IMR-90 (cell line): ENCODE measurements around the gene SERPINA10. TPM values are rescaled to one million over a fixed set of nuclear protein-coding genes. Genes with fewer than 3 reads are reported as not detected.

Experiments used
- ATAC-seq: fragments of 200-7000 bp; cut with Tn5 transposase; 2 replicates; pipeline ENCODE4 v1.9.1; 2020; ENCODE audit warnings: low read depth, mild to moderate bottlenecking, moderate library complexity
- BruUV-seq: library from RNA; stranded (reverse); fragments of 400-500 nt; replicated peaks from 2 replicates; lab custom pipeline; 2021; lab: Mats Ljungman, UMichigan
- CTCF ChIA-PET: fragments of 300-600 bp; formaldehyde crosslinking; extraction: SDS; loops from one replicate; lab custom pipeline; 2021; ENCODE audit warnings: antibody characterized with exemption; lab: Yijun Ruan, JAX
- POLR2A ChIA-PET: fragments of 300-600 bp; sonication (Branson Sonifier 250); formaldehyde crosslinking; loops from one replicate; lab custom pipeline; 2022; ENCODE audit warnings: antibody characterized with exemption; ENCODE audit not compliant: unreplicated experiment; lab: Charles Lee
- DNase-seq: peaks from one replicate; pipeline ENCODE4 v3.0.0; 2013
- H2AFZ ChIP-seq: replicated peaks from 2 replicates; pipeline ENCODE3; 2013; ENCODE audit warnings: low read length, mild to moderate bottlenecking; ENCODE audit not compliant: poor library complexity
- H2AK5ac ChIP-seq: 2 replicates; pipeline ENCODE4 v1.6.1; 2013; ENCODE audit warnings: low read depth, low read length, inconsistent platforms
- H2AK9ac ChIP-seq: replicated peaks from 2 replicates; pipeline ENCODE3; 2013; ENCODE audit warnings: mild to moderate bottlenecking, low read depth, low read length, moderate library complexity; ENCODE audit not compliant: poor library complexity
- H2BK120ac ChIP-seq: 2 replicates; pipeline ENCODE4 v1.6.1; 2013; ENCODE audit warnings: low read depth, low read length, inconsistent platforms
- H2BK15ac ChIP-seq: 3 replicates; pipeline ENCODE4 v1.6.1; 2013; ENCODE audit warnings: low read depth, low read length, inconsistent platforms
- H2BK20ac ChIP-seq: 2 replicates; pipeline ENCODE4 v1.6.1; 2013; ENCODE audit warnings: low read depth, mild to moderate bottlenecking, inconsistent platforms, low read length, moderate library complexity
- H2BK5ac ChIP-seq: 2 replicates; pipeline ENCODE4 v1.6.1; 2013; ENCODE audit warnings: mild to moderate bottlenecking, low read depth, low read length, inconsistent platforms; ENCODE audit not compliant: poor library complexity, severe bottlenecking
- H3K14ac ChIP-seq: replicated peaks from 2 replicates; pipeline ENCODE4 v1.6.1; 2013; ENCODE audit warnings: low read depth, low read length, inconsistent platforms
- H3K18ac ChIP-seq: 2 replicates; pipeline ENCODE4 v1.6.1; 2013; ENCODE audit warnings: low read depth, low read length, control low read depth
- H3K23ac ChIP-seq: 2 replicates; pipeline ENCODE4 v1.6.1; 2013; ENCODE audit warnings: low read depth, low read length, inconsistent platforms
- H3K27ac ChIP-seq: 2 replicates; pipeline ENCODE4 v1.5.1; 2013; ENCODE audit warnings: mild to moderate bottlenecking, control low read depth, low read length; ENCODE audit not compliant: insufficient read depth
- H3K27me3 ChIP-seq: 2 replicates; pipeline ENCODE4 v1.6.1; 2013; ENCODE audit warnings: low read length; ENCODE audit not compliant: control insufficient read depth, insufficient read depth
- H3K36me3 ChIP-seq: 2 replicates; pipeline ENCODE4 v1.6.1; 2013; ENCODE audit warnings: low read length, mixed read lengths; ENCODE audit not compliant: control insufficient read depth, insufficient read depth
- H3K4ac ChIP-seq: 2 replicates; pipeline ENCODE4 v1.6.1; 2013; ENCODE audit warnings: low read depth, low read length, inconsistent platforms
- H3K4me1 ChIP-seq: 2 replicates; pipeline ENCODE4 v1.6.1; 2013; ENCODE audit warnings: low read length, mixed read lengths; ENCODE audit not compliant: control insufficient read depth, insufficient read depth
- H3K4me2 ChIP-seq: 2 replicates; pipeline ENCODE4 v1.6.1; 2013; ENCODE audit warnings: low read depth, mild to moderate bottlenecking, control low read depth, low read length, moderate library complexity
- H3K4me3 ChIP-seq: 2 replicates; pipeline ENCODE4 v1.5.1; 2013; ENCODE audit warnings: low read depth, mild to moderate bottlenecking, control low read depth, low read length, moderate library complexity; ENCODE audit not compliant: insufficient read depth
- H3K56ac ChIP-seq: 2 replicates; pipeline ENCODE4 v1.6.1; 2013; ENCODE audit warnings: low read length, inconsistent platforms; ENCODE audit not compliant: insufficient read depth; ENCODE audit errors: extremely low read depth
- H3K79me1 ChIP-seq, 2 experiments: 2 replicates each; pipeline ENCODE4 v1.6.1; 2013; ENCODE audit warnings: low read length in 2 of 2, inconsistent platforms in 1 of 2, low read depth in 1 of 2
- H3K9ac ChIP-seq: 2 replicates; pipeline ENCODE4 v1.6.1; 2013; ENCODE audit warnings: low read depth, low read length, control low read depth
- H3K9me1 ChIP-seq: 2 replicates; pipeline ENCODE4 v1.6.1; 2013; ENCODE audit warnings: low read length, inconsistent platforms; ENCODE audit not compliant: insufficient read depth
- H3K9me3 ChIP-seq: 2 replicates; pipeline ENCODE4 v1.6.1; 2013; ENCODE audit warnings: low read length; ENCODE audit not compliant: control insufficient read depth, insufficient read depth
- H4K20me1 ChIP-seq: 2 replicates; pipeline ENCODE4 v1.6.1; 2013; ENCODE audit warnings: low read length, inconsistent platforms; ENCODE audit not compliant: insufficient read depth
- H4K5ac ChIP-seq: 2 replicates; pipeline ENCODE4 v1.6.1; 2013; ENCODE audit warnings: mild to moderate bottlenecking, low read depth, low read length, control low read depth
- H4K8ac ChIP-seq, 2 experiments: 2 replicates each; pipeline ENCODE4 v1.6.1; 2013; ENCODE audit warnings: low read depth in 2 of 2, low read length in 2 of 2, control low read depth in 1 of 2, inconsistent platforms in 1 of 2
- H4K91ac ChIP-seq: 2 replicates; pipeline ENCODE4 v1.6.1; 2013; ENCODE audit warnings: low read depth, low read length, inconsistent platforms; ENCODE audit not compliant: insufficient read depth
- MAFK ChIP-seq: IDR thresholded peaks from 2 replicates; pipeline ENCODE4 v1.6.1; 2012; ENCODE audit warnings: low read depth, low read length, improper control_type of control experiment
- RCOR1 ChIP-seq: IDR thresholded peaks from 2 replicates; pipeline ENCODE4 v1.6.1; 2012; ENCODE audit warnings: mild to moderate bottlenecking, low read length, improper control_type of control experiment; ENCODE audit not compliant: insufficient replicate concordance
- dilution Hi-C: fragments of 300-500 bp; cut with HindIII; formaldehyde crosslinking; loops from one replicate; pipeline ENCODE4 v1.14.3; 2018; ENCODE audit warnings: low sequenced_read_pairs; ENCODE audit not compliant: unreplicated experiment
- in situ Hi-C: fragments of 300-500 bp; cut with MboI; formaldehyde crosslinking; loops from 3 replicates; pipeline ENCODE4 v1.14.3; 2019; ENCODE audit warnings: low sequenced_read_pairs, inconsistent platforms, mixed read lengths
- intact Hi-C: fragments of 100-400 bp; cut with micrococcal nuclease; formaldehyde crosslinking; loops from 2 replicates; pipeline ENCODE4 v1.10.0; 2022
- polyA plus RNA-seq, 3 experiments: library from polyadenylated mRNA; depleted of rRNA; stranded (reverse); fragments of >200 nt; gene quantifications; 2 replicates each; pipeline ENCODE4 v1.2.3, GENCODE V29; 2012; ENCODE audit warnings: low replicate concordance in 1 of 3
- total RNA-seq: library from RNA; depleted of rRNA; stranded (reverse); fragments of >200 nt; gene quantifications from 2 replicates; pipeline ENCODE4 v1.2.3, GENCODE V29; 2012; rRNA removed

SERPINA10 gene
- total and polyA plus RNA-seq, 2 of the 4 experiments (the other 2 are of a cell fraction) = not detected

DNA sequence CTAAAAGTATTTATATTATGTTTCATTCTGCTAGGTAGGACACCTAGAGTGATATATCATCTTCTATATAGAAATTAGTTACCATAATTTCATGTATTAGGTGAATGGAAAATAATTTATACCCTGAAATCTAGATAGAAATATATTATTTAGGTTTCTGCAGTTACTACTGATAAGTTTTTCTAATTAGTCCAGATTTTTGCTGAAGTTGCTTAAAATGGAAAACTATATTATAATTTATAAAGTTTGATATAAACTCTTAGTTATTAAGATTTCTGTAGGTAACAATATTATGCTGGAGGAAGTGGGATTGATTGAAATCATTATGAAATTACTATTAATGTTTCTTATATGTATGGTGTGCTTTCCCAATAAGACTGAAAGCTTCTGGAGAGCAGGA is 56.0 kb downstream of the SERPINA10 start:
- Histone ChIP-seq H2BK5ac (no peak overlapping the region), H3K9me3 (no peaks in the 10 kb centered on the region), H2AK5ac (no peak overlapping the region), H3K4ac (no peak overlapping the region), H3K4me1 (no peaks in the 10 kb centered on the region), H3K9me1 (no peaks in the 10 kb centered on the region), H3K27ac (no peak overlapping the region), H2BK15ac (no peak overlapping the region), H4K91ac (no peak overlapping the region), H2AK9ac (no peak overlapping the region), H4K8ac (no peak overlapping the region), H2AFZ (no peak overlapping the region), H3K14ac (no peak overlapping the region), H3K56ac (no peak overlapping the region), H3K27me3 (no peaks in the 10 kb centered on the region), H4K20me1 (no peaks in the 10 kb centered on the region), H3K23ac (no peak overlapping the region), H3K18ac (no peak overlapping the region), H2BK120ac (no peak overlapping the region), H4K5ac (no peak overlapping the region), H3K36me3 (no peaks in the 10 kb centered on the region), H3K79me1 (no peaks in the 10 kb centered on the region), H2BK20ac (no peak overlapping the region), H3K4me2 (no peak overlapping the region), H3K9ac (no peak overlapping the region), H3K4me3 (no peak overlapping the region)
- no peak for DNase-seq
- intact Hi-C loops (no loop called here), dilution Hi-C loops (no loop called here), in situ Hi-C loops (no loop called here)
- TF ChIP-seq MAFK (peak; percentile 24; the same call in 1 of the 2 replicates), RCOR1 (no peak)
- ChIA-PET CTCF (no interaction called here), POLR2A (no interaction called here)
- ATAC-seq = no peak
- no TSS peak for BruUV-seq

Other genes starting within 250 kb of the SERPINA10 start
- 152 and 155 TPM in 2 replicates for gene DDX24, start 212.1 kb downstream of the SERPINA10 start, total RNA-seq
- gene DDX24, start 212.1 kb downstream of the SERPINA10 start, polyA plus RNA-seq (2012; rRNA removed) = 126 and 134 TPM in 2 replicates
- gene IFI27L1, start 212.0 kb downstream of the SERPINA10 start, total RNA-seq = 10.8 and 13.3 TPM in 2 replicates
- gene IFI27L1, start 212.0 kb downstream of the SERPINA10 start, polyA plus RNA-seq (2012; rRNA removed) = 22.5 and 24.3 TPM in 2 replicates
- gene IFI27, start 182.5 kb downstream of the SERPINA10 start, total RNA-seq = under 0.01 TPM in 1 of 2 replicates, not detected in the other
- gene IFI27, start 182.5 kb downstream of the SERPINA10 start, polyA plus RNA-seq (2012; rRNA removed) = 0.60 and 1.2 TPM in 2 replicates
- gene IFI27L2, start 163.7 kb downstream of the SERPINA10 start, total RNA-seq = 43.0 and 111 TPM in 2 replicates
- gene IFI27L2, start 163.7 kb downstream of the SERPINA10 start, polyA plus RNA-seq (2012; rRNA removed) = 187 and 261 TPM in 2 replicates
- gene PPP4R4, start 118.9 kb downstream of the SERPINA10 start, total RNA-seq = 0.36 and 0.56 TPM in 2 replicates
- 0.13 and 0.17 TPM in 2 replicates for gene PPP4R4, start 118.9 kb downstream of the SERPINA10 start, polyA plus RNA-seq (2012; rRNA removed)
- not detected in 2 replicates for gene SERPINA6, start 30.1 kb upstream of the SERPINA10 start, total RNA-seq
- gene SERPINA6, start 30.1 kb upstream of the SERPINA10 start, polyA plus RNA-seq (2012; rRNA removed) = not detected in 2 replicates
- gene SERPINA2, start 73.4 kb upstream of the SERPINA10 start, total RNA-seq = not detected in 2 replicates
- not detected in 2 replicates for gene SERPINA2, start 73.4 kb upstream of the SERPINA10 start, polyA plus RNA-seq (2012; rRNA removed)
- gene SERPINA1, start 95.3 kb upstream of the SERPINA10 start, total RNA-seq = 0.54 and 0.56 TPM in 2 replicates
- gene SERPINA1, start 95.3 kb upstream of the SERPINA10 start, polyA plus RNA-seq (2012; rRNA removed) = 1.2 and 1.4 TPM in 2 replicates
- not detected in 2 replicates for gene SERPINA11, start 159.5 kb upstream of the SERPINA10 start, total RNA-seq
- not detected in 2 replicates for gene SERPINA11, start 159.5 kb upstream of the SERPINA10 start, polyA plus RNA-seq (2012; rRNA removed)
- under 0.01 and 0.18 TPM in 2 replicates for gene SERPINA9, start 182.9 kb upstream of the SERPINA10 start, total RNA-seq
- 0.09 and 0.11 TPM in 2 replicates for gene SERPINA9, start 182.9 kb upstream of the SERPINA10 start, polyA plus RNA-seq (2012; rRNA removed)
- not detected in 2 replicates for gene SERPINA12, start 216.2 kb upstream of the SERPINA10 start, total RNA-seq
- not detected in 2 replicates for gene SERPINA12, start 216.2 kb upstream of the SERPINA10 start, polyA plus RNA-seq (2012; rRNA removed)